ENCODE results near the gene RNF133.

GRCh38 chr7:122748195-122748594, 49.3 kb upstream of the RNF133 start:
- TF ChIP-seq CTCF (conservative IDR thresholded peaks at IDR 0.05; ENCODE audit: low read length) (no peak), EZH2phosphoT487 (IDR thresholded peaks at IDR 0.05; ENCODE audit: borderline replicate concordance) (no peak)
